HEK293T (cell line): ENCODE data around the gene PEA15.

Experiments used
- CTCF ChIA-PET: fragments of 350-600 bp; formaldehyde crosslinking; extraction: SDS; loops from one replicate; lab custom pipeline; 2021; ENCODE audit warnings: antibody characterized with exemption, inconsistent platforms; lab: Yijun Ruan, JAX
- POLR2A ChIA-PET: fragments of 350-600 bp; formaldehyde crosslinking; extraction: SDS; loops from one replicate; lab custom pipeline; 2020; ENCODE audit warnings: antibody characterized with exemption, inconsistent platforms; lab: Yijun Ruan, JAX
- DNase-seq: peaks from one replicate; pipeline ENCODE4 v3.0.0; 2012; ENCODE audit warnings: mixed read lengths; ENCODE audit errors: extremely low spot score
- ARNT ChIP-seq: fragments of 450-650 bp; IDR thresholded peaks from 2 replicates; pipeline ENCODE4 v1.6.1; 2017; ENCODE audit warnings: mild to moderate bottlenecking
- BHLHE40 ChIP-seq: fragments of 450-650 bp; IDR thresholded peaks from 2 replicates; pipeline ENCODE4 v1.6.1; 2016; ENCODE audit warnings: mild to moderate bottlenecking, moderate library complexity, borderline replicate concordance
- CTBP1 ChIP-seq: fragments of 450-650 bp; IDR thresholded peaks from 2 replicates; pipeline ENCODE4 v1.6.1; 2016; ENCODE audit warnings: borderline replicate concordance
- ELF4 ChIP-seq: fragments of 450-650 bp; IDR thresholded peaks from 2 replicates; pipeline ENCODE4 v1.6.1; 2017; ENCODE audit warnings: antibody characterized with exemption
- FOXA1 ChIP-seq: fragments of 450-650 bp; IDR thresholded peaks from 2 replicates; pipeline ENCODE4 v1.6.1; 2016; ENCODE audit warnings: mild to moderate bottlenecking
- FOXK2 ChIP-seq: fragments of 450-650 bp; IDR thresholded peaks from 2 replicates; pipeline ENCODE4 v1.6.1; 2016; ENCODE audit warnings: mild to moderate bottlenecking
- FOXM1 ChIP-seq: fragments of 450-650 bp; IDR thresholded peaks from 2 replicates; pipeline ENCODE4 v1.6.1; 2017; ENCODE audit warnings: mild to moderate bottlenecking, borderline replicate concordance
- HDGF ChIP-seq: fragments of 450-650 bp; IDR thresholded peaks from 2 replicates; pipeline ENCODE4 v1.6.1; 2017; ENCODE audit warnings: antibody characterized with exemption, borderline replicate concordance
- L3MBTL2 ChIP-seq: fragments of 450-650 bp; conservative IDR thresholded peaks from 2 replicates; pipeline ENCODE4 v1.6.1; 2016; ENCODE audit warnings: mild to moderate bottlenecking
- LEF1 ChIP-seq: fragments of 450-650 bp; IDR thresholded peaks from 2 replicates; pipeline ENCODE4 v1.6.1; 2017; ENCODE audit warnings: mild to moderate bottlenecking, borderline replicate concordance
- NFRKB ChIP-seq: fragments of 450-650 bp; IDR thresholded peaks from 2 replicates; pipeline ENCODE4 v1.6.1; 2016; ENCODE audit warnings: mild to moderate bottlenecking, moderate library complexity
- PKNOX1 ChIP-seq: fragments of 450-650 bp; IDR thresholded peaks from 2 replicates; pipeline ENCODE4 v1.6.1; 2016
- SP1 ChIP-seq: fragments of 450-650 bp; IDR thresholded peaks from 2 replicates; pipeline ENCODE4 v1.6.1; 2017
- SUZ12 ChIP-seq: fragments of 450-650 bp; IDR thresholded peaks from 2 replicates; pipeline ENCODE4 v1.6.1; 2016; ENCODE audit warnings: mild to moderate bottlenecking
- TARDBP ChIP-seq: fragments of 450-650 bp; IDR thresholded peaks from 2 replicates; pipeline ENCODE4 v1.6.1; 2016
- ZNF384 ChIP-seq: fragments of 450-650 bp; IDR thresholded peaks from 2 replicates; pipeline ENCODE4 v1.6.1; 2016

The PEA15 gene

GRCh38 chr1:160193832-160194736 lies 11.1 kb upstream of the PEA15 start:
- no peak for DNase-seq

GRCh38 chr1:160194737-160195059 lies 10.5 kb upstream of the PEA15 start:
- TF ChIP-seq ELF4 (no peak), LEF1 (no peak), NFRKB (no peak), FOXA1 (no peak), ARNT (no peak), FOXM1 (no peak), FOXK2 (no peak), TARDBP (no peak), ZNF384 (no peak), BHLHE40 (no peak), CTBP1 (no peak), PKNOX1 (no peak), HDGF (no peak), L3MBTL2 (no peak), SUZ12 (no peak), SP1 (no peak)

More at GRCh38 chr1:160193832-160194736, 11.1 kb upstream of the PEA15 start:
- POLR2A ChIA-PET: interaction anchor here (0.9 to 1.1 kb wide), 4 partner anchors 10 to 93 kb away, joined by 3 to 7 read pairs (median 4); partner anchors contain the start of gene PEA15
- TF ChIP-seq TARDBP (no peak), LEF1 (no peak), CTBP1 (no peak)
- CTCF ChIA-PET: interaction anchor here (0.6 to 3.4 kb wide), 27 partner anchors 8 to 182 kb away, joined by 3 to 30 read pairs (median 4); partner anchors contain the start of gene PEX19

GRCh38 chr1:160196143-160196542 lies 9.0 kb upstream of the PEA15 start:
- TF ChIP-seq ARNT (no peak), L3MBTL2 (no peak), HDGF (no peak), NFRKB (no peak), SP1 (no peak), FOXM1 (no peak)
- DNase-seq: no peak
- ChIA-PET CTCF (interaction anchor here (0.6 kb wide), 1 partner anchor 91 kb away, joined by 4 read pairs; no protein-coding TSS in a partner anchor), POLR2A (no interaction called here)

More at GRCh38 chr1:160194737-160195059, 10.5 kb upstream of the PEA15 start:
- no peak for DNase-seq
- ChIA-PET CTCF (interaction anchor here (1.0 kb wide), 1 partner anchor 58 kb away, joined by 3 read pairs; no protein-coding TSS in a partner anchor), POLR2A (no interaction called here)

- CTCF ChIA-PET: no interaction called here
- TF ChIP-seq L3MBTL2 (no peak), CTBP1 (no peak), PKNOX1 (no peak), SP1 (no peak), NFRKB (no peak), TARDBP (no peak), BHLHE40 (no peak), ELF4 (no peak), FOXM1 (no peak), ARNT (no peak), FOXK2 (no peak), LEF1 (no peak), ZNF384 (no peak), HDGF (no peak)
- POLR2A ChIA-PET: no interaction called here
- no peak for DNase-seq
Measured at GRCh38 chr1:160197231-160197630, 8.0 kb upstream of the PEA15 start.

GRCh38 chr1:160200786-160201185 lies 4.4 kb upstream of the PEA15 start:
- POLR2A ChIA-PET: no interaction called here
- no peak for DNase-seq
- CTCF ChIA-PET: no interaction called here

More at GRCh38 chr1:160200786-160201185, 4.4 kb upstream of the PEA15 start:
- no peak for TF ChIP-seq FOXK2
- TF ChIP-seq ARNT: no peak
- TF ChIP-seq SP1: no peak
- no peak for TF ChIP-seq LEF1
- TF ChIP-seq ELF4: no peak
- no peak for TF ChIP-seq TARDBP
- TF ChIP-seq CTBP1: no peak
- TF ChIP-seq PKNOX1: no peak
- no peak for TF ChIP-seq ZNF384
- TF ChIP-seq HDGF: no peak
- no peak for TF ChIP-seq BHLHE40
- TF ChIP-seq L3MBTL2: no peak
- no peak for TF ChIP-seq FOXM1
- TF ChIP-seq SUZ12: no peak
